ENCODE results near the gene C4BPA. TPM values are rescaled to one million over a fixed set of nuclear protein-coding genes. Genes with fewer than 3 reads are reported as not detected.

The C4BPA gene
- total and polyA plus RNA-seq, 2 of the 8 experiments (the other 6 are each of a cell fraction or from before 2014, with no cell fraction given) = not detected

GRCh38 chr1:207078578-207079132 lies 25.4 kb upstream of the C4BPA start:
- H3K4me2 ChIP-seq (ENCODE audit: insufficient read depth in 1 of 2, low read depth in 2 of 2, low read length in 2 of 2) = no peak overlapping the region
- TF ChIP-seq TCF12 (IDR thresholded peaks at IDR 0.05; ENCODE audit: low read depth, low read length) = no peak
- H3K9me3 ChIP-seq (ENCODE audit: insufficient read depth in 2 of 2, low read depth in 1 of 2, low read length in 1 of 2) = no peaks in the 10 kb centered on the region
- no peak overlapping the region; a peak in 1 of 7 replicates for H3K9ac ChIP-seq (replicated peaks in 1 of 4; ENCODE audit: extremely low read depth in 1 of 4, low read depth in 3 of 4, low read length in 3 of 4)
- no peak overlapping the region for H2AFZ ChIP-seq (ENCODE audit: low read length)
- H3K4ac ChIP-seq (replicated peaks; ENCODE audit: insufficient read length, low read depth, low read length) = no peak overlapping the region
- no peak overlapping the region for H2BK15ac ChIP-seq (ENCODE audit: low read length)
- no peak overlapping the region for H3K27ac ChIP-seq (ENCODE audit: low read depth, low read length)
- H2BK12ac ChIP-seq (ENCODE audit: low read depth, low read length) = no peak overlapping the region; the same call in 1 of the 2 replicates
- FAIRE-seq = no peak
- H2BK120ac ChIP-seq (replicated peaks; ENCODE audit: low read depth, low read length) = no peak overlapping the region
- ChIA-PET CTCF (ENCODE audit: partially characterized antibody) (interaction anchor here (0.6 to 2.6 kb wide), 23 partner anchors 9 to 594 kb away, joined by 3 to 12 read pairs (median 3); partner anchors contain the start of genes C4BPB and PFKFB2), POLR2A (ENCODE audit: partially characterized antibody) (interaction anchor here (1.0 to 1.2 kb wide), 2 partner anchors 19 to 70 kb away, joined by 3 read pairs; no protein-coding TSS in a partner anchor)
- DNase-seq (ENCODE audit: low read depth in 1 of 2, low spot score in 2 of 2) = no peak
- H3K4me3 ChIP-seq (ENCODE audit: extremely low read depth in 1 of 4, insufficient read depth in 2 of 4, low read depth in 3 of 4, low read length in 4 of 4) = no peak overlapping the region
- H2BK5ac ChIP-seq (ENCODE audit: low read depth, low read length) = no peak overlapping the region
- H4K5ac ChIP-seq (ENCODE audit: insufficient read length, low read depth, low read length) = no peak overlapping the region
- no peaks in the 10 kb centered on the region for H3K4me1 ChIP-seq (replicated peaks in 1 of 4; ENCODE audit: control insufficient read depth in 3 of 4, insufficient read depth in 4 of 4, low read length in 3 of 4)
- H3K79me2 ChIP-seq (ENCODE audit: control insufficient read depth in 1 of 2, insufficient read depth in 2 of 2, low read length in 2 of 2) = no peaks in the 10 kb centered on the region
- 88% methylated on average over 11 of the region's 11 CpGs; no CpG with 5 or more reads in 1 of the 2 experiments for WGBS, 2 experiments (ENCODE audit: extremely low coverage in 1 of 2, insufficient coverage in 1 of 2, insufficient read length in 1 of 2, insufficient replicate concordance in 2 of 2, low coverage in 1 of 2, low lambda C conversion rate in 2 of 2, missing lambda C conversion rate in 1 of 2)
- peaks cover 0 to 4% (median 0%) of the 10 kb centered on the region in 4 experiments; a peak in 1 of 8 replicates for H3K36me3 ChIP-seq (ENCODE audit: control insufficient read depth in 2 of 4, insufficient read depth in 4 of 4, low read length in 3 of 4)
- no peak overlapping the region for H3K23ac ChIP-seq (ENCODE audit: insufficient read length)
- H3K23me2 ChIP-seq (ENCODE audit: low read depth, low read length) = no peaks in the 10 kb centered on the region
- no peak overlapping the region for H4K91ac ChIP-seq (replicated peaks; ENCODE audit: insufficient read length, low read length)
- no peaks in the 10 kb centered on the region for H4K20me1 ChIP-seq (replicated peaks in 1 of 2; ENCODE audit: control insufficient read depth in 1 of 2, insufficient read depth in 2 of 2, low read length in 2 of 2)
- no peak overlapping the region for H3K18ac ChIP-seq (ENCODE audit: extremely low read depth, low read length)
- H2BK20ac ChIP-seq (ENCODE audit: low read length) = no peak overlapping the region
- no peaks in the 10 kb centered on the region for H3K27me3 ChIP-seq (replicated peaks in 1 of 4; ENCODE audit: control insufficient read depth in 3 of 4, extremely low read depth in 1 of 4, insufficient read depth in 3 of 4, low read length in 3 of 4)
- H2AK5ac ChIP-seq (ENCODE audit: low read depth, low read length) = peak overlapping the region; percentile 47; the same call in 1 of the 2 replicates
- H3K14ac ChIP-seq (ENCODE audit: insufficient read length) = no peak overlapping the region
- no peak overlapping the region for H3K56ac ChIP-seq (replicated peaks; ENCODE audit: insufficient read length, low read depth, low read length)
- H4K8ac ChIP-seq (ENCODE audit: extremely low read depth, insufficient read depth, low read length) = no peak overlapping the region
- H3K79me1 ChIP-seq (ENCODE audit: low read depth, low read length) = no peaks in the 10 kb centered on the region
